HepG2 (cell line): Measurements from ENCODE around the gene CRK. TPM values are rescaled to one million over a fixed set of nuclear protein-coding genes. Genes with fewer than 3 reads are reported as not detected.
A peak's percentile ranks its signal among the peaks of the same experiment; 100 is the strongest.

Experiments used
- BCL6 ChIP-seq: IDR thresholded peaks from 2 replicates; pipeline ENCODE4 v1.6.1; 2016; ENCODE audit warnings: missing genetic modification reagents, missing compliant biosample characterization
- GPBP1L1 ChIP-seq: sonication (generic); formaldehyde crosslinking; IDR thresholded peaks from 2 replicates; pipeline ENCODE4 v1.5.0; 2020; ENCODE audit warnings: mild to moderate bottlenecking, missing genetic modification reagents
- KLF11 ChIP-seq: IDR thresholded peaks from 2 replicates; pipeline ENCODE4 v1.6.1; 2016; ENCODE audit warnings: missing compliant biosample characterization
- MAF1 ChIP-seq: sonication (generic); formaldehyde crosslinking; IDR thresholded peaks from 2 replicates; pipeline ENCODE4 v1.5.0; 2020; ENCODE audit warnings: missing genetic modification reagents, borderline replicate concordance
- MATR3 ChIP-seq: sonication (generic); formaldehyde crosslinking; IDR thresholded peaks from 2 replicates; pipeline ENCODE4 v1.4.0; 2020; ENCODE audit warnings: missing genetic modification reagents
- PITX1 ChIP-seq: sonication (generic); formaldehyde crosslinking; IDR thresholded peaks from 2 replicates; pipeline ENCODE4 v1.5.1; 2020; ENCODE audit warnings: mild to moderate bottlenecking, missing genetic modification reagents
- RAD21 ChIP-seq: fragments of 450-650 bp; formaldehyde crosslinking; IDR thresholded peaks from 2 replicates; pipeline ENCODE4 v1.5.0; 2020; ENCODE audit warnings: mild to moderate bottlenecking
- SMAD9 ChIP-seq: sonication (generic); formaldehyde crosslinking; IDR thresholded peaks from 2 replicates; pipeline ENCODE4 v1.5.1; 2020; ENCODE audit warnings: mild to moderate bottlenecking, missing genetic modification reagents
- SMARCC2 ChIP-seq: fragments of 450-650 bp; IDR thresholded peaks from 2 replicates; pipeline ENCODE4 v1.6.1; 2017; ENCODE audit warnings: antibody characterized with exemption, mild to moderate bottlenecking
- SOX13 ChIP-seq, 3 experiments: fragments of 450-650 bp in 1 of 3; sonication (generic) in 1 of 3; formaldehyde crosslinking in 1 of 3; IDR thresholded peaks in 2 of 3; conservative IDR thresholded peaks in 1 of 3; 2 replicates each; pipeline versions ENCODE4 v1.5.0 to v1.6.1; 2016 to 2020; ENCODE audit warnings: antibody characterized with exemption in 1 of 3, mild to moderate bottlenecking in 1 of 3, missing compliant biosample characterization in 1 of 3, missing genetic modification reagents in 1 of 3, moderate library complexity in 1 of 3
- SP140L ChIP-seq: sonication (generic); formaldehyde crosslinking; IDR thresholded peaks from 2 replicates; pipeline ENCODE4 v1.4.0; 2020; ENCODE audit warnings: missing genetic modification reagents, borderline replicate concordance
- ZFP62 ChIP-seq: sonication (generic); formaldehyde crosslinking; IDR thresholded peaks from 2 replicates; pipeline ENCODE4 v1.4.0; 2020; ENCODE audit warnings: missing genetic modification reagents
- ZNF337 ChIP-seq: sonication (generic); formaldehyde crosslinking; IDR thresholded peaks from 2 replicates; pipeline ENCODE4 v1.5.1; 2020; ENCODE audit warnings: missing genetic modification reagents, low read depth, mild to moderate bottlenecking, borderline replicate concordance
- ZNF468 ChIP-seq: sonication (generic); formaldehyde crosslinking; IDR thresholded peaks from 2 replicates; pipeline ENCODE4 v1.8.0; 2022; ENCODE audit warnings: mild to moderate bottlenecking, moderate library complexity, missing genetic modification reagents
- ZNF543 ChIP-seq: sonication (generic); formaldehyde crosslinking; IDR thresholded peaks from 2 replicates; pipeline ENCODE4 v1.4.0; 2020; ENCODE audit warnings: mild to moderate bottlenecking, missing genetic modification reagents
- ZNF776 ChIP-seq: sonication (generic); formaldehyde crosslinking; IDR thresholded peaks from 2 replicates; pipeline ENCODE4 v1.4.0; 2020; ENCODE audit warnings: mild to moderate bottlenecking, missing genetic modification reagents
- ZSCAN12 ChIP-seq: sonication (generic); formaldehyde crosslinking; IDR thresholded peaks from 2 replicates; pipeline ENCODE4 v1.9.0; 2021; ENCODE audit warnings: mild to moderate bottlenecking, missing genetic modification reagents
- polyA plus RNA-seq, 8 experiments: library from polyadenylated mRNA; depleted of rRNA in 3 of 8; stranded (reverse) in 7 of 8; unstranded in 1 of 8; fragments of >200 nt; fragmentation: Illumina TruSeq in 4 of 8; extraction: Trizol in 4 of 8; gene quantifications; 2 replicates each; pipeline versions ENCODE4 v1.2.1 to v1.2.3, GENCODE V29; 2011 to 2016; ENCODE audit warnings: low read depth in 4 of 8, missing spikeins in 1 of 8, mixed read lengths in 1 of 8; ENCODE audit not compliant: insufficient read depth in 1 of 8
- total RNA-seq, 5 experiments: library from RNA; depleted of rRNA; stranded (reverse); fragments of >200 nt; fragmentation: Illumina TruSeq; extraction: Trizol; gene quantifications; 2 replicates each; pipeline ENCODE4 v1.2.3, GENCODE V29; 2016; ENCODE audit warnings: low read depth in 1 of 5
- TF ChIP-seq, protein P1 (sequence below): sonication (generic); formaldehyde crosslinking; IDR thresholded peaks from 2 replicates; pipeline ENCODE4 v1.5.1; 2020; ENCODE audit warnings: missing genetic modification reagents, mild to moderate bottlenecking, borderline replicate concordance
- TF ChIP-seq, protein P2 (sequence below): sonication (generic); formaldehyde crosslinking; IDR thresholded peaks from 2 replicates; pipeline ENCODE4 v1.4.0; 2020; ENCODE audit warnings: mild to moderate bottlenecking, missing genetic modification reagents, borderline replicate concordance
- TF ChIP-seq, protein P3 (sequence below): sonication (generic); formaldehyde crosslinking; conservative IDR thresholded peaks from 2 replicates; pipeline ENCODE4 v1.8.0; 2022; ENCODE audit warnings: low read depth, missing genetic modification reagents
- TF ChIP-seq, protein P4 (sequence below): IDR thresholded peaks from 2 replicates; pipeline ENCODE4 v1.6.1; 2016

CRK gene
- total and polyA plus RNA-seq, 2 of the 13 experiments (the other 11 are each of a cell fraction or from before 2014, with no cell fraction given): 47.4 to 54.2 TPM

- TF ChIP-seq MATR3 (CRISPR knock-in tag): no peak
- TF ChIP-seq, protein P1, sequence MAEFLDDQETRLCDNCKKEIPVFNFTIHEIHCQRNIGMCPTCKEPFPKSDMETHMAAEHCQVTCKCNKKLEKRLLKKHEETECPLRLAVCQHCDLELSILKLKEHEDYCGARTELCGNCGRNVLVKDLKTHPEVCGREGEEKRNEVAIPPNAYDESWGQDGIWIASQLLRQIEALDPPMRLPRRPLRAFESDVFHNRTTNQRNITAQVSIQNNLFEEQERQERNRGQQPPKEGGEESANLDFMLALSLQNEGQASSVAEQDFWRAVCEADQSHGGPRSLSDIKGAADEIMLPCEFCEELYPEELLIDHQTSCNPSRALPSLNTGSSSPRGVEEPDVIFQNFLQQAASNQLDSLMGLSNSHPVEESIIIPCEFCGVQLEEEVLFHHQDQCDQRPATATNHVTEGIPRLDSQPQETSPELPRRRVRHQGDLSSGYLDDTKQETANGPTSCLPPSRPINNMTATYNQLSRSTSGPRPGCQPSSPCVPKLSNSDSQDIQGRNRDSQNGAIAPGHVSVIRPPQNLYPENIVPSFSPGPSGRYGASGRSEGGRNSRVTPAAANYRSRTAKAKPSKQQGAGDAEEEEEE (CRISPR knock-in tag): no peak
- no peak for TF ChIP-seq ZFP62 (CRISPR knock-in tag)
- TF ChIP-seq KLF11 (CRISPR knock-in tag): no peak
- TF ChIP-seq SMARCC2: no peak
- TF ChIP-seq PITX1 (CRISPR knock-in tag): peak; percentile 76
- TF ChIP-seq ZSCAN12 (CRISPR knock-in tag): no peak
- TF ChIP-seq ZNF468 (CRISPR knock-in tag): no peak
- no peak for TF ChIP-seq SP140L (CRISPR knock-in tag)
- TF ChIP-seq ZNF776 (CRISPR knock-in tag): 0 out of 2 replicates have a peak, but pooled peaks have one; percentile 41
- TF ChIP-seq, protein P2, sequence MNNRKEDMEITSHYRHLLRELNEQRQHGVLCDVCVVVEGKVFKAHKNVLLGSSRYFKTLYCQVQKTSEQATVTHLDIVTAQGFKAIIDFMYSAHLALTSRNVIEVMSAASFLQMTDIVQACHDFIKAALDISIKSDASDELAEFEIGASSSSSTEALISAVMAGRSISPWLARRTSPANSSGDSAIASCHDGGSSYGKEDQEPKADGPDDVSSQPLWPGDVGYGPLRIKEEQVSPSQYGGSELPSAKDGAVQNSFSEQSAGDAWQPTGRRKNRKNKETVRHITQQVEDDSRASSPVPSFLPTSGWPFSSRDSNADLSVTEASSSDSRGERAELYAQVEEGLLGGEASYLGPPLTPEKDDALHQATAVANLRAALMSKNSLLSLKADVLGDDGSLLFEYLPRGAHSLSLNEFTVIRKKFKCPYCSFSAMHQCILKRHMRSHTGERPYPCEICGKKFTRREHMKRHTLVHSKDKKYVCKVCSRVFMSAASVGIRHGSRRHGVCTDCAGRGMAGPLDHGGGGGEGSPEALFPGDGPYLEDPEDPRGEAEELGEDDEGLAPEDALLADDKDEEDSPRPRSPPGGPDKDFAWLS (CRISPR knock-in tag): no peak
- TF ChIP-seq, protein P3, sequence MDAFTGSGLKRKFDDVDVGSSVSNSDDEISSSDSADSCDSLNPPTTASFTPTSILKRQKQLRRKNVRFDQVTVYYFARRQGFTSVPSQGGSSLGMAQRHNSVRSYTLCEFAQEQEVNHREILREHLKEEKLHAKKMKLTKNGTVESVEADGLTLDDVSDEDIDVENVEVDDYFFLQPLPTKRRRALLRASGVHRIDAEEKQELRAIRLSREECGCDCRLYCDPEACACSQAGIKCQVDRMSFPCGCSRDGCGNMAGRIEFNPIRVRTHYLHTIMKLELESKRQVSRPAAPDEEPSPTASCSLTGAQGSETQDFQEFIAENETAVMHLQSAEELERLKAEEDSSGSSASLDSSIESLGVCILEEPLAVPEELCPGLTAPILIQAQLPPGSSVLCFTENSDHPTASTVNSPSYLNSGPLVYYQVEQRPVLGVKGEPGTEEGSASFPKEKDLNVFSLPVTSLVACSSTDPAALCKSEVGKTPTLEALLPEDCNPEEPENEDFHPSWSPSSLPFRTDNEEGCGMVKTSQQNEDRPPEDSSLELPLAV (CRISPR knock-in tag): no peak
- TF ChIP-seq RAD21 (CRISPR knock-in tag): no peak; the same call in 1 of the 2 replicates
- TF ChIP-seq SOX13 (IDR thresholded peaks at IDR 0.05): no peak
- peak in 1 of 2 experiments; percentile 59; a peak in 1 of 4 replicates for TF ChIP-seq SOX13 (CRISPR knock-in tag; conservative IDR thresholded peaks at IDR 0.05 in 1 of 2, IDR thresholded peaks at IDR 0.05 in 1 of 2)
- TF ChIP-seq BCL6 (CRISPR knock-in tag): peak; percentile 57
- TF ChIP-seq SMAD9 (CRISPR knock-in tag): no peak
- no peak for TF ChIP-seq ZNF337
- TF ChIP-seq GPBP1L1 (CRISPR knock-in tag): no peak
- TF ChIP-seq, protein P4, sequence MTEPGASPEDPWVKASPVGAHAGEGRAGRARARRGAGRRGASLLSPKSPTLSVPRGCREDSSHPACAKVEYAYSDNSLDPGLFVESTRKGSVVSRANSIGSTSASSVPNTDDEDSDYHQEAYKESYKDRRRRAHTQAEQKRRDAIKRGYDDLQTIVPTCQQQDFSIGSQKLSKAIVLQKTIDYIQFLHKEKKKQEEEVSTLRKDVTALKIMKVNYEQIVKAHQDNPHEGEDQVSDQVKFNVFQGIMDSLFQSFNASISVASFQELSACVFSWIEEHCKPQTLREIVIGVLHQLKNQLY (CRISPR knock-in tag): peak; percentile 63; the same call in 1 of the 2 replicates
- no peak for TF ChIP-seq MAF1 (CRISPR knock-in tag)
- TF ChIP-seq ZNF543: no peak
Measured at GRCh38 chr17:1467898-1468492, 12.0 kb upstream of the CRK start (continued).
